ENCODE results near the gene FGFBP1. TPM values are rescaled to one million over a fixed set of nuclear protein-coding genes. Genes with fewer than 3 reads are reported as not detected.

Gene FGFBP1
- polyA plus RNA-seq, 10 donors, result 0.12 to 0.25 (median 0.19) TPM; not detected in 6

Other genes starting within 250 kb of the FGFBP1 start
- 1 to 10 TPM; 3.0 to 6.5 (median 4.4) TPM for gene BST1, start 235.7 kb downstream of the FGFBP1 start, polyA plus RNA-seq (ENCODE audit: insufficient read length in 10 of 10)
- gene CD38, start 160.4 kb downstream of the FGFBP1 start, polyA plus RNA-seq (ENCODE audit: insufficient read length in 10 of 10), result 1 to 10 TPM in 7 of 10 donors, under 1 TPM in 3; 0.53 to 2.1 (median 1.1) TPM
- under 1 TPM in 9 of 10 donors, not detected in 1; 0.23 to 0.80 (median 0.33) TPM for gene FGFBP2, start 24.4 kb upstream of the FGFBP1 start, polyA plus RNA-seq (ENCODE audit: insufficient read length in 10 of 10)
- 10 to 100 TPM; 28.7 to 64.3 (median 43.5) TPM for gene PROM1, start 145.3 kb upstream of the FGFBP1 start, polyA plus RNA-seq (ENCODE audit: insufficient read length in 10 of 10)

Data from muscle of back (tissue), 10 donors.